ENCODE results near the gene TFEC.
A peak's percentile ranks its signal among the peaks of the same experiment; 100 is the strongest.

Gene TFEC

DNA sequence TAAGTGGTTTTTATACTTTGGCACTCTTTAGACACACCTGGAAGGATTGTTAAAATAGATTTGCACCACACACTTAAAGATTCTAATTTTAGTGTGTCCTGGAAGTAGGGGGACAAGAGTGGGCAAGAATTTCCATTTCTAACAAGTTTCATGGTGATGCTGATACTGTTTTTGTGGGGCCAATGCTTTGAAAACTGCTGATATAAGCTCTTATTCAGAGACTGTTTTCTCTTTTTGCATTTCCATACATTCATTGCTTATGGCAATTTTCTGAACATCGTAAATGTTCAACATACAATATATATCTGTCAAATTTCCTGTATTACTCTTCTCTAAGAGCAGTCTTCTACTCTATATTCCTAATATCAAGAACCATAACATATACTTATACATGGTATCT lies 79.0 kb downstream of the TFEC start:
- TF ChIP-seq POLR2AphosphoS5 (IDR thresholded peaks at IDR 0.05; ENCODE audit: low read depth) (no peak), GABPA (IDR thresholded peaks at IDR 0.05; ENCODE audit: low read depth) (no peak), SPI1 (IDR thresholded peaks at IDR 0.05; ENCODE audit: borderline replicate concordance, low read depth) (no peak)
- Histone ChIP-seq H3K4me3 (replicated peaks; ENCODE audit: insufficient read depth, low read length) (no peak overlapping the region), H3K27me3 (ENCODE audit: insufficient read depth, poor library complexity, severe bottlenecking) (no peaks in the 10 kb centered on the region), H3K27ac (replicated peaks) (no peak overlapping the region)
- no peak for DNase-seq (ENCODE audit: low read depth in 1 of 2, low spot score in 1 of 2)

DNA sequence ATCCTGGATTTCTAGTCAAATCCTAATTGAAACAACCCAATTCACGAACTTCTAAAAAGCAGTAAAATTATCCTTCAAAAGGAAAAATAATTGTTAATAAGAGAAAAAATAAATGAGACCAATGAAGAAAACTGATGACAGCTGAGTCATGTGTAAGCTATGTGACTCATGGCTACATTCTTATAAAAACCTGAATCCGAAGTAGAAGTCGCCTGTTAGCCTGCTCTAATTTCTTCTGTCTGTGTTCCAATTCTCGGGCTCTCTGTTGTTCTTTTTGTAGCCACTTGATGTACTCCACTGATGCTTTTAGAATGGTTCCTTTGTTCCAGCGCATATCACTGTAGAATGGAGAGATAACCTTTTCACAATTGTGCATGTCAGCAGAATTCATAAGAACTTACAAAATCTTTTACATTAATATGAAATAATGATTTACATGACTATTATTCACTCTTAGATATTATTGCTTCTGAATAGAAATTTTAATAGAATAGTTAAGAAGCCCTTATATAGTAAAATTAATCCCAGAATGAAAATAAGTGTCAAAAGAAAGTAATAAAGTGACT lies 88.8 kb downstream of the TFEC start:
- DNase-seq (ENCODE audit: low read depth in 1 of 2, low spot score in 1 of 2) = no peak
- TF ChIP-seq, protein P1, sequence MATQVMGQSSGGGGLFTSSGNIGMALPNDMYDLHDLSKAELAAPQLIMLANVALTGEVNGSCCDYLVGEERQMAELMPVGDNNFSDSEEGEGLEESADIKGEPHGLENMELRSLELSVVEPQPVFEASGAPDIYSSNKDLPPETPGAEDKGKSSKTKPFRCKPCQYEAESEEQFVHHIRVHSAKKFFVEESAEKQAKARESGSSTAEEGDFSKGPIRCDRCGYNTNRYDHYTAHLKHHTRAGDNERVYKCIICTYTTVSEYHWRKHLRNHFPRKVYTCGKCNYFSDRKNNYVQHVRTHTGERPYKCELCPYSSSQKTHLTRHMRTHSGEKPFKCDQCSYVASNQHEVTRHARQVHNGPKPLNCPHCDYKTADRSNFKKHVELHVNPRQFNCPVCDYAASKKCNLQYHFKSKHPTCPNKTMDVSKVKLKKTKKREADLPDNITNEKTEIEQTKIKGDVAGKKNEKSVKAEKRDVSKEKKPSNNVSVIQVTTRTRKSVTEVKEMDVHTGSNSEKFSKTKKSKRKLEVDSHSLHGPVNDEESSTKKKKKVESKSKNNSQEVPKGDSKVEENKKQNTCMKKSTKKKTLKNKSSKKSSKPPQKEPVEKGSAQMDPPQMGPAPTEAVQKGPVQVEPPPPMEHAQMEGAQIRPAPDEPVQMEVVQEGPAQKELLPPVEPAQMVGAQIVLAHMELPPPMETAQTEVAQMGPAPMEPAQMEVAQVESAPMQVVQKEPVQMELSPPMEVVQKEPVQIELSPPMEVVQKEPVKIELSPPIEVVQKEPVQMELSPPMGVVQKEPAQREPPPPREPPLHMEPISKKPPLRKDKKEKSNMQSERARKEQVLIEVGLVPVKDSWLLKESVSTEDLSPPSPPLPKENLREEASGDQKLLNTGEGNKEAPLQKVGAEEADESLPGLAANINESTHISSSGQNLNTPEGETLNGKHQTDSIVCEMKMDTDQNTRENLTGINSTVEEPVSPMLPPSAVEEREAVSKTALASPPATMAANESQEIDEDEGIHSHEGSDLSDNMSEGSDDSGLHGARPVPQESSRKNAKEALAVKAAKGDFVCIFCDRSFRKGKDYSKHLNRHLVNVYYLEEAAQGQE (IDR thresholded peaks at IDR 0.05; ENCODE audit: insufficient replicate concordance, low read depth) = no peak
- TF ChIP-seq, protein P2, sequence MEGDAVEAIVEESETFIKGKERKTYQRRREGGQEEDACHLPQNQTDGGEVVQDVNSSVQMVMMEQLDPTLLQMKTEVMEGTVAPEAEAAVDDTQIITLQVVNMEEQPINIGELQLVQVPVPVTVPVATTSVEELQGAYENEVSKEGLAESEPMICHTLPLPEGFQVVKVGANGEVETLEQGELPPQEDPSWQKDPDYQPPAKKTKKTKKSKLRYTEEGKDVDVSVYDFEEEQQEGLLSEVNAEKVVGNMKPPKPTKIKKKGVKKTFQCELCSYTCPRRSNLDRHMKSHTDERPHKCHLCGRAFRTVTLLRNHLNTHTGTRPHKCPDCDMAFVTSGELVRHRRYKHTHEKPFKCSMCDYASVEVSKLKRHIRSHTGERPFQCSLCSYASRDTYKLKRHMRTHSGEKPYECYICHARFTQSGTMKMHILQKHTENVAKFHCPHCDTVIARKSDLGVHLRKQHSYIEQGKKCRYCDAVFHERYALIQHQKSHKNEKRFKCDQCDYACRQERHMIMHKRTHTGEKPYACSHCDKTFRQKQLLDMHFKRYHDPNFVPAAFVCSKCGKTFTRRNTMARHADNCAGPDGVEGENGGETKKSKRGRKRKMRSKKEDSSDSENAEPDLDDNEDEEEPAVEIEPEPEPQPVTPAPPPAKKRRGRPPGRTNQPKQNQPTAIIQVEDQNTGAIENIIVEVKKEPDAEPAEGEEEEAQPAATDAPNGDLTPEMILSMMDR (IDR thresholded peaks at IDR 0.05; ENCODE audit: insufficient read depth, low read length) = no peak
- TF ChIP-seq GABPA (IDR thresholded peaks at IDR 0.05; ENCODE audit: low read depth) (no peak), SPI1 (IDR thresholded peaks at IDR 0.05; ENCODE audit: borderline replicate concordance, low read depth) (no peak)
- no peaks in the 10 kb centered on the region for H3K27me3 ChIP-seq (ENCODE audit: insufficient read depth, poor library complexity, severe bottlenecking)
- no peak overlapping the region for H3K27ac ChIP-seq (replicated peaks)
- no peak overlapping the region for H3K4me3 ChIP-seq (replicated peaks; ENCODE audit: insufficient read depth, low read length)

DNA sequence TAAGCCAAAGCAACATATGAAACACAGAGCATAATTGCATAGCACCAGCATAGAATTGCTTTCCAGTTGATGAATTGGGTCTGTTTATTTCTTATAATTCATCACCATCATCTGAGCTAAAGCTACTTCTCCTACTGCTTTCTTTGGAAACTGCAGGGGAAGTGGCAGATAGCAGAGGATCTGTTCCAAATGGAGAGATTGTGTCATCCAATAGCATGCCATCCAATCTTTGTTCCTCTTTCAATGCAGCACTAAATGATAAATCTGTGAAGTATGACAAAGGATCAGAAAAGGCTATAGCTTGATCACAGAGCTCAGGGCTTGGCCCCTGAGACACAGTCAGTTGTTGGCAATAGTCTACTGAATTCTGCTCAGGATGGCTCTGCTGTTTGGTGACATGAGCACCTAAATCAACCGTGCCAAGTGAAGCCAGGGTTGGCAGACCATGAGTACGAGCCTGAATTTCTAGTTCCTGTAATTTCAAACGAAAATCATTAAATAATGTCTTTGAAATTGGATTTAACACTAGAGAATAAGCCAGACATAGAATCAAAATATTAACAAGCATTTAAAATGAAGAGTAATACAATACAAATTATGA lies 90.0 kb downstream of the TFEC start:
- Histone ChIP-seq H3K4me3 (replicated peaks; ENCODE audit: insufficient read depth, low read length) (no peak overlapping the region), H3K27me3 (ENCODE audit: insufficient read depth, poor library complexity, severe bottlenecking) (no peaks in the 10 kb centered on the region), H3K27ac (replicated peaks) (no peak overlapping the region)
- peak in 1 of 2 experiments; percentile 28 for DNase-seq (ENCODE audit: low read depth in 1 of 2, low spot score in 1 of 2)
- TF ChIP-seq GABPA (IDR thresholded peaks at IDR 0.05; ENCODE audit: low read depth) (no peak), SPI1 (IDR thresholded peaks at IDR 0.05; ENCODE audit: borderline replicate concordance, low read depth) (peak; percentile 55; the same call in 1 of the 2 replicates)

DNA sequence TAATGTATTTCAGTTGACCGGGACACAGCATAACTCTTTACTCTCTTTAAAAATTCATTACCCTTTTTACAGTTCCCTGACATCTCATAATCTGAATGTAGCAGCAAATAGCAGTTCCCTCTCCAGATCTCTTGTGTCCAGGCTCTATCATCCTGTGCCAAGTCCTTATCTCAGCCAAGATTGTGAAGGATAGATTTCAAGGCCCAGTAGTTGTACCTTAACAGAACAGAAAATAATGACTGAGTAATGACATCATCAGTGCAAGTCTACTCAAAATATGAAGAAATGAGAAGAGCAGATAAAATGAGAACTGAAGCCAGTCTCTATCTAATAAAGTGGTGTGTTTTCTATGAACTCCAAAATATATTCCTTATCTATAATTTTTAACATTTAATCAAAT lies 92.6 kb downstream of the TFEC start:
- H3K4me3 ChIP-seq (replicated peaks; ENCODE audit: insufficient read depth, low read length) = no peak overlapping the region
- H3K27me3 ChIP-seq (ENCODE audit: insufficient read depth, poor library complexity, severe bottlenecking) = no peaks in the 10 kb centered on the region
- TF ChIP-seq, protein P1 (IDR thresholded peaks at IDR 0.05; ENCODE audit: insufficient replicate concordance, low read depth) = no peak
- TF ChIP-seq GABPA (IDR thresholded peaks at IDR 0.05; ENCODE audit: low read depth) = no peak
- TF ChIP-seq, protein P2 (IDR thresholded peaks at IDR 0.05; ENCODE audit: insufficient read depth, low read length) = no peak
- no peak for TF ChIP-seq SPI1 (IDR thresholded peaks at IDR 0.05; ENCODE audit: borderline replicate concordance, low read depth)
- no peak for TF ChIP-seq POLR2AphosphoS5 (IDR thresholded peaks at IDR 0.05; ENCODE audit: low read depth)
- DNase-seq (ENCODE audit: low read depth in 1 of 2, low spot score in 1 of 2) = no peak
- no peak overlapping the region for H3K27ac ChIP-seq (replicated peaks)

Data from HL-60 (cell line).